Endothelial cell of umbilical vein (primary cell): ENCODE measurements around the gene ATG7.

ENCODE experiments used
- EZH2 ChIP-seq: IDR thresholded peaks from 2 replicates; pipeline ENCODE4 v1.6.1; 2012; ENCODE audit warnings: borderline replicate concordance, low read depth, mild to moderate bottlenecking, moderate library complexity, low read length, inconsistent platforms; ENCODE audit not compliant: severe bottlenecking
- GATA2 ChIP-seq: IDR thresholded peaks from 2 replicates; pipeline ENCODE4 v1.7.0; 2011; ENCODE audit warnings: low read depth, mild to moderate bottlenecking, moderate library complexity, mixed read lengths, low read length; ENCODE audit not compliant: insufficient read length, insufficient read depth
- JUN ChIP-seq: IDR thresholded peaks from 2 replicates; pipeline ENCODE4 v1.6.1; 2011; ENCODE audit warnings: borderline replicate concordance, low read depth; ENCODE audit not compliant: insufficient read length, insufficient read depth
- MYC ChIP-seq: IDR thresholded peaks from one replicate; pipeline ENCODE4 v1.6.1; 2011; ENCODE audit warnings: mild to moderate bottlenecking, low read depth, low read length
- POLR2A ChIP-seq: IDR thresholded peaks from 2 replicates; pipeline ENCODE4 v1.6.1; 2012; ENCODE audit warnings: low read depth, mild to moderate bottlenecking, control low read depth, low read length
- POLR2AphosphoS5 ChIP-seq: IDR thresholded peaks from 2 replicates; pipeline ENCODE4 v1.6.1; 2012; ENCODE audit warnings: low read depth, mild to moderate bottlenecking, control low read depth, low read length, moderate library complexity; ENCODE audit not compliant: insufficient read depth
- TF ChIP-seq, protein P1 (sequence below), 2 donors: IDR thresholded peaks; 1 replicate in 1 of 2; 2 replicates in 1 of 2; pipeline ENCODE4 v1.5.1; 2011; ENCODE audit warnings: low read length in 2 of 2, mild to moderate bottlenecking in 2 of 2, moderate library complexity in 2 of 2, control low read depth in 1 of 2, inconsistent platforms in 1 of 2, low read depth in 1 of 2; ENCODE audit not compliant: insufficient read depth in 1 of 2; ENCODE audit errors: extremely low read depth in 1 of 2
- TF ChIP-seq, protein P2 (sequence below): IDR thresholded peaks from 2 replicates; pipeline ENCODE4 v1.6.1; 2011; ENCODE audit not compliant: insufficient read depth, insufficient read length

DNA sequence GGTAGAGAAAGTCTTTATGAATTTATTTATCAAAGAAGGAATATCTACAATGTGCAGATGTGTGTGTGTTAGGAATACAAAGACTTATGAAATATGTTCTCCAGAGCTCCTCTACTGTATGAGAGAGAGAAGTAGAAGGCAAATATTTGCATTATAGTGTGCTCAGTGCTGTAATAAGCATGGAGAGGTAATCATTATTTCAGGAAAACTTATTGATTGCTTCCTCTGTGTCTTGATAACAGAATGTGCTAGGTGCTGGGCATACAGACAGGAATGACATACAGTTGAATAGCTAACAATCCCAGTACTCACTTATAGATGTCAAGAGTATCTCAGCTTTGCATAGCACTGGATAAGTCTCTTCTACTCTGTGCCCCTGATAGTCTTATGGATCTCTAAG, 30.2 kb downstream of the ATG7 start:
- TF ChIP-seq, protein P1, sequence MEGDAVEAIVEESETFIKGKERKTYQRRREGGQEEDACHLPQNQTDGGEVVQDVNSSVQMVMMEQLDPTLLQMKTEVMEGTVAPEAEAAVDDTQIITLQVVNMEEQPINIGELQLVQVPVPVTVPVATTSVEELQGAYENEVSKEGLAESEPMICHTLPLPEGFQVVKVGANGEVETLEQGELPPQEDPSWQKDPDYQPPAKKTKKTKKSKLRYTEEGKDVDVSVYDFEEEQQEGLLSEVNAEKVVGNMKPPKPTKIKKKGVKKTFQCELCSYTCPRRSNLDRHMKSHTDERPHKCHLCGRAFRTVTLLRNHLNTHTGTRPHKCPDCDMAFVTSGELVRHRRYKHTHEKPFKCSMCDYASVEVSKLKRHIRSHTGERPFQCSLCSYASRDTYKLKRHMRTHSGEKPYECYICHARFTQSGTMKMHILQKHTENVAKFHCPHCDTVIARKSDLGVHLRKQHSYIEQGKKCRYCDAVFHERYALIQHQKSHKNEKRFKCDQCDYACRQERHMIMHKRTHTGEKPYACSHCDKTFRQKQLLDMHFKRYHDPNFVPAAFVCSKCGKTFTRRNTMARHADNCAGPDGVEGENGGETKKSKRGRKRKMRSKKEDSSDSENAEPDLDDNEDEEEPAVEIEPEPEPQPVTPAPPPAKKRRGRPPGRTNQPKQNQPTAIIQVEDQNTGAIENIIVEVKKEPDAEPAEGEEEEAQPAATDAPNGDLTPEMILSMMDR (IDR thresholded peaks at IDR 0.05; ENCODE audit: extremely low read depth in 1 of 2, insufficient read depth in 1 of 2, low read depth in 1 of 2, low read length in 2 of 2): no peak
- TF ChIP-seq EZH2 (no peak), POLR2A (no peak), JUN (no peak), POLR2AphosphoS5 (no peak), GATA2 (no peak), MYC (no peak)
- TF ChIP-seq, protein P2, sequence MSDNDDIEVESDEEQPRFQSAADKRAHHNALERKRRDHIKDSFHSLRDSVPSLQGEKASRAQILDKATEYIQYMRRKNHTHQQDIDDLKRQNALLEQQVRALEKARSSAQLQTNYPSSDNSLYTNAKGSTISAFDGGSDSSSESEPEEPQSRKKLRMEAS: no peak
